ENCODE results near the gene PFDN2.
A peak's percentile ranks its signal among the peaks of the same experiment; 100 is the strongest.
"Not testable (repeated sequence)": the region's sequence is repeated elsewhere in the genome, so short reads cannot be mapped to it uniquely, and the experiment has no call there.

The PFDN2 gene

GRCh38 chr1:161080441-161081405, 37.1 kb downstream of the PFDN2 start:
- DNase-seq (ENCODE audit: low spot score): no peak

GRCh38 chr1:161079436-161080110, 38.3 kb downstream of the PFDN2 start:
- DNase-seq (ENCODE audit: low spot score): no peak

- DNase-seq (ENCODE audit: low spot score): no peak
Observed at GRCh38 chr1:161077426-161077825, 40.4 kb downstream of the PFDN2 start.

- no peak for DNase-seq (ENCODE audit: low spot score)
Observed at GRCh38 chr1:161076410-161076809, 41.4 kb downstream of the PFDN2 start.

- DNase-seq (ENCODE audit: low spot score): no peak
Observed at GRCh38 chr1:161074676-161075368, 43.0 kb downstream of the PFDN2 start.

GRCh38 chr1:161073474-161074121, 44.2 kb downstream of the PFDN2 start:
- DNase-seq (ENCODE audit: low spot score): no peak

- no peak for DNase-seq (ENCODE audit: low spot score)
Observed at GRCh38 chr1:161072751-161073449, 44.9 kb downstream of the PFDN2 start.

- DNase-seq (ENCODE audit: low spot score): peak; percentile 49
Observed at GRCh38 chr1:161071886-161072371, 45.9 kb downstream of the PFDN2 start.

GRCh38 chr1:161070761-161071160, 47.1 kb downstream of the PFDN2 start:
- no peak for DNase-seq (ENCODE audit: low spot score)

- peak; percentile 93 for DNase-seq (ENCODE audit: low spot score)
Observed at GRCh38 chr1:161069731-161070270, 48.0 kb downstream of the PFDN2 start, which contains the start of gene ARHGAP30. Gene ARHGAP30, minus strand, starts transcription at chr1:161069891. Its CDS starts 267 bp downstream, at chr1:161069624.

- DNase-seq (ENCODE audit: low spot score): no peak
Observed at GRCh38 chr1:161069241-161069640, 48.6 kb downstream of the PFDN2 start.

- DNase-seq (ENCODE audit: low spot score): peak; percentile 87
Observed at GRCh38 chr1:161068306-161069234, 49.3 kb downstream of the PFDN2 start.

- peak; percentile 18 for DNase-seq (ENCODE audit: low spot score)
Observed at GRCh38 chr1:161066694-161067093, 51.1 kb downstream of the PFDN2 start.

- not testable (repeated sequence) for DNase-seq (ENCODE audit: low spot score)
Observed at GRCh38 chr1:161065681-161066080, 52.2 kb downstream of the PFDN2 start.

- not testable (repeated sequence) for DNase-seq (ENCODE audit: low spot score)
Observed at GRCh38 chr1:161063936-161064335, 53.9 kb downstream of the PFDN2 start.

- DNase-seq (ENCODE audit: low spot score): no peak
Observed at GRCh38 chr1:161061419-161061818, 56.4 kb downstream of the PFDN2 start.

- no peak for DNase-seq (ENCODE audit: low spot score)
Observed at GRCh38 chr1:161059293-161059692, 58.5 kb downstream of the PFDN2 start.

GRCh38 chr1:161054805-161055204, 63.0 kb downstream of the PFDN2 start:
- no peak for DNase-seq (ENCODE audit: low spot score)

GRCh38 chr1:161054232-161054631, 63.6 kb downstream of the PFDN2 start:
- DNase-seq (ENCODE audit: low spot score): no peak

GRCh38 chr1:161052899-161053298, 64.9 kb downstream of the PFDN2 start:
- DNase-seq (ENCODE audit: low spot score): no peak

Measured in CD4-positive, alpha-beta T cell treated with Interleukin-6 at 100 ng/mL for 8 hours (primary cell).